WTC11 (cell line): ENCODE measurements around the gene RSPRY1. TPM values are rescaled to one million over a fixed set of nuclear protein-coding genes. Genes with fewer than 3 reads are reported as not detected.
A peak's percentile ranks its signal among the peaks of the same experiment; 100 is the strongest.

Experiments used
- ATAC-seq: fragments of 200-7000 bp; cut with Tn5 transposase; 2 replicates; pipeline ENCODE4 v1.10.0; 2021; ENCODE audit warnings: mild to moderate bottlenecking, moderate library complexity
- CTCF ChIA-PET: fragments of 300-600 bp; sonication (Branson Sonifier 250); formaldehyde crosslinking; loops from one replicate; lab custom pipeline; 2021; ENCODE audit warnings: antibody characterized with exemption; lab: Charles Lee
- POLR2A ChIA-PET: fragments of 350-600 bp; sonication (Branson Sonifier 250); formaldehyde crosslinking; loops from one replicate; lab custom pipeline; 2021; ENCODE audit warnings: antibody characterized with exemption; lab: Charles Lee
- DNase-seq: peaks from one replicate; pipeline ENCODE4 v3.0.0; 2021; ENCODE audit warnings: low spot score
- H3K27ac Mint-ChIP-seq: 2 replicates; pipeline ENCODE4 v1.8.0; 2021; ENCODE audit warnings: mixed read lengths
- H3K27me3 Mint-ChIP-seq: 2 replicates; pipeline ENCODE4 v1.8.0; 2021; ENCODE audit warnings: low read depth, mild to moderate bottlenecking, moderate library complexity, mixed read lengths
- H3K36me3 Mint-ChIP-seq: 2 replicates; pipeline ENCODE4 v1.8.0; 2021; ENCODE audit warnings: mixed read lengths
- H3K4me1 Mint-ChIP-seq: 2 replicates; pipeline ENCODE4 v1.8.0; 2022; ENCODE audit warnings: mixed read lengths
- H3K4me3 Mint-ChIP-seq: 2 replicates; pipeline ENCODE4 v1.8.0; 2021; ENCODE audit warnings: mild to moderate bottlenecking, moderate library complexity, mixed read lengths
- H3K9me3 Mint-ChIP-seq: 2 replicates; pipeline ENCODE4 v1.8.0; 2021; ENCODE audit warnings: mixed read lengths
- E2F5 ChIP-seq: sonication (generic); formaldehyde crosslinking; IDR thresholded peaks from 2 replicates; pipeline ENCODE4 v1.8.1; 2022; ENCODE audit warnings: mild to moderate bottlenecking, moderate library complexity, missing genetic modification reagents
- EMX1 ChIP-seq: fragments of 250-450 bp; sonication (Bioruptor Pico); IDR thresholded peaks from 2 replicates; pipeline ENCODE4 v1.8.0; 2021; ENCODE audit warnings: mild to moderate bottlenecking
- ESRRA ChIP-seq: sonication (generic); formaldehyde crosslinking; IDR thresholded peaks from 2 replicates; pipeline ENCODE4 v1.8.1; 2022; ENCODE audit warnings: mild to moderate bottlenecking, missing genetic modification reagents, borderline replicate concordance
- ETV6 ChIP-seq: sonication (generic); formaldehyde crosslinking; IDR thresholded peaks from 2 replicates; pipeline ENCODE4 v1.8.1; 2022; ENCODE audit warnings: mild to moderate bottlenecking, missing genetic modification reagents
- FOXP1 ChIP-seq: sonication (generic); formaldehyde crosslinking; IDR thresholded peaks from 2 replicates; pipeline ENCODE4 v1.8.0; 2022; ENCODE audit warnings: missing genetic modification reagents, mild to moderate bottlenecking, moderate library complexity, borderline replicate concordance
- GRHL2 ChIP-seq: fragments of 250-450 bp; sonication (Bioruptor Pico); IDR thresholded peaks from 2 replicates; pipeline ENCODE4 v1.8.0; 2022; ENCODE audit warnings: mild to moderate bottlenecking, moderate library complexity; ENCODE audit not compliant: insufficient replicate concordance, severe bottlenecking
- HMGA2 ChIP-seq: fragments of 250-450 bp; sonication (Bioruptor Pico); IDR thresholded peaks from 2 replicates; pipeline ENCODE4 v1.4.0; 2021; ENCODE audit warnings: mild to moderate bottlenecking, moderate library complexity
- KAT7 ChIP-seq: sonication (generic); formaldehyde crosslinking; IDR thresholded peaks from 2 replicates; pipeline ENCODE4 v1.8.1; 2023; ENCODE audit warnings: missing genetic modification reagents, mild to moderate bottlenecking, borderline replicate concordance
- MAX ChIP-seq: sonication (generic); formaldehyde crosslinking; IDR thresholded peaks from 2 replicates; pipeline ENCODE4 v1.8.0; 2022; ENCODE audit warnings: mild to moderate bottlenecking, missing genetic modification reagents
- MLX ChIP-seq: sonication (generic); formaldehyde crosslinking; IDR thresholded peaks from 2 replicates; pipeline ENCODE4 v1.8.1; 2023; ENCODE audit warnings: mild to moderate bottlenecking, missing genetic modification reagents, moderate library complexity
- PREB ChIP-seq: sonication (generic); formaldehyde crosslinking; IDR thresholded peaks from 2 replicates; pipeline ENCODE4 v1.8.1; 2022; ENCODE audit warnings: mild to moderate bottlenecking, missing genetic modification reagents, moderate library complexity, borderline replicate concordance
- SMAD3 ChIP-seq: sonication (generic); formaldehyde crosslinking; IDR thresholded peaks from 2 replicates; pipeline ENCODE4 v1.8.0; 2022; ENCODE audit warnings: missing genetic modification reagents, mild to moderate bottlenecking, borderline replicate concordance
- TEAD4 ChIP-seq: sonication (generic); formaldehyde crosslinking; IDR thresholded peaks from 2 replicates; pipeline ENCODE4 v1.8.0; 2022; ENCODE audit warnings: mild to moderate bottlenecking, missing genetic modification reagents
- ZBTB21 ChIP-seq: sonication (generic); formaldehyde crosslinking; IDR thresholded peaks from 2 replicates; pipeline ENCODE4 v1.8.1; 2023; ENCODE audit warnings: mild to moderate bottlenecking, missing genetic modification reagents, borderline replicate concordance
- ZNF317 ChIP-seq: sonication (generic); formaldehyde crosslinking; IDR thresholded peaks from 2 replicates; pipeline ENCODE4 v1.8.1; 2023; ENCODE audit warnings: low read depth, mild to moderate bottlenecking, moderate library complexity, missing genetic modification reagents, borderline replicate concordance
- ZNF423 ChIP-seq: fragments of 250-450 bp; sonication (Bioruptor Pico); IDR thresholded peaks from 2 replicates; pipeline ENCODE4 v2.1.2; 2022; ENCODE audit warnings: mild to moderate bottlenecking, moderate library complexity
- ZNF425 ChIP-seq: fragments of 250-450 bp; sonication (Bioruptor Pico); conservative IDR thresholded peaks from 2 replicates; pipeline ENCODE4 v1.9.0; 2021; ENCODE audit warnings: mild to moderate bottlenecking
- total RNA-seq: library from RNA; stranded (reverse); gene quantifications from 3 replicates; pipeline ENCODE4 v1.2.3, GENCODE V29; 2021

The RSPRY1 gene
- total RNA-seq, 1 experiment from 2014 or later: 26.8 TPM

GRCh38 chr16:57185945-57186871 is at the start of gene RSPRY1, which contains the start of gene PSME3IP1 (continued):
- TF ChIP-seq ESRRA (peak; percentile 46; the same call in 1 of the 2 replicates), TEAD4 (CRISPR knock-in tag) (0 out of 2 replicates have a peak, but pooled peaks have one; percentile 39), ETV6 (CRISPR knock-in tag) (peak; percentile 22; the same call in 1 of the 2 replicates), SMAD3 (peak; percentile 30; the same call in 1 of the 2 replicates), MLX (no peak)
- TF ChIP-seq, all 79 proteins: peak for 15

GRCh38 chr16:57137043-57137442 is 49.1 kb upstream of the RSPRY1 start:
- POLR2A ChIA-PET: no interaction called here
- no peak overlapping the region for H3K4me3 Mint-ChIP-seq
- no peak overlapping the region for H3K27ac Mint-ChIP-seq
- no peaks in the 10 kb centered on the region for H3K27me3 Mint-ChIP-seq
- no peak for ATAC-seq
- TF ChIP-seq HMGA2 (CRISPR knock-in tag): no peak
- TF ChIP-seq FOXP1 (CRISPR knock-in tag): no peak
- TF ChIP-seq ZNF425 (CRISPR knock-in tag): no peak
- no peak for TF ChIP-seq E2F5 (CRISPR knock-in tag)
- no peak for TF ChIP-seq KAT7
- no peak for TF ChIP-seq MAX (CRISPR knock-in tag)
- no peak for TF ChIP-seq ESRRA
- TF ChIP-seq, all 79 proteins: peak for 0
- H3K36me3 Mint-ChIP-seq: no peaks in the 10 kb centered on the region
- no peak for DNase-seq
- H3K9me3 Mint-ChIP-seq: no peaks in the 10 kb centered on the region
- CTCF ChIA-PET: interaction anchor here (1.2 kb wide), 1 partner anchor 14 kb away, joined by 3 read pairs; no protein-coding TSS in a partner anchor
- H3K4me1 Mint-ChIP-seq: peaks cover 8% of the 10 kb centered on the region; the same call in 1 of the 2 replicates

GRCh38 chr16:57137566-57138273 is 48.4 kb upstream of the RSPRY1 start:
- no peak overlapping the region for H3K4me3 Mint-ChIP-seq
- DNase-seq: no peak
- peak overlapping the region; percentile 18; the same call in 1 of the 2 replicates for H3K27ac Mint-ChIP-seq
- ChIA-PET CTCF (interaction anchor here (1.2 kb wide), 1 partner anchor 14 kb away, joined by 3 read pairs; no protein-coding TSS in a partner anchor), POLR2A (no interaction called here)
- no peaks in the 10 kb centered on the region for H3K9me3 Mint-ChIP-seq
- no peaks in the 10 kb centered on the region for H3K36me3 Mint-ChIP-seq
- TF ChIP-seq ZBTB21 (CRISPR knock-in tag) (no peak), ZNF317 (CRISPR knock-in tag) (no peak), MAX (CRISPR knock-in tag) (no peak), PREB (CRISPR knock-in tag) (no peak), EMX1 (no peak), GRHL2 (CRISPR knock-in tag) (no peak), SMAD3 (no peak), ZNF423 (CRISPR knock-in tag) (no peak)
- H3K27me3 Mint-ChIP-seq: no peaks in the 10 kb centered on the region
- H3K4me1 Mint-ChIP-seq: peaks cover 11% of the 10 kb centered on the region
- no peak for ATAC-seq
